Suprapubic skin (tissue), 3 donors: ENCODE results near the gene KRT77.

Source experiments
- CTCF ChIP-seq, 2 donors: fragments of 200-600 bp in 1 of 2; fragments of 450-650 bp in 1 of 2; sonication (generic) in 1 of 2; IDR thresholded peaks; one replicate each; pipeline ENCODE4 v1.5.1; 2016 to 2019; ENCODE audit warnings: antibody characterized with exemption in 2 of 2, mild to moderate bottlenecking in 1 of 2, moderate library complexity in 1 of 2
- POLR2A ChIP-seq, 2 donors: fragments of 450-650 bp; IDR thresholded peaks; one replicate each; pipeline ENCODE4 v1.6.1; 2017; ENCODE audit warnings: antibody characterized with exemption in 2 of 2, mild to moderate bottlenecking in 2 of 2, moderate library complexity in 2 of 2

GRCh38 chr12:52727037-52727436 is 23.7 kb upstream of the KRT77 start:
- TF ChIP-seq POLR2A (IDR thresholded peaks at IDR 0.05) (no peak), CTCF (IDR thresholded peaks at IDR 0.05) (no peak)
